ENCODE measurements around the gene IQSEC2.

Gene IQSEC2

GRCh38 chrX:53316111-53316859, 34.9 kb upstream of the IQSEC2 start:
- Histone ChIP-seq H3K9ac (ENCODE audit: low read length) (no peak overlapping the region), H3K36me3 (ENCODE audit: control insufficient read depth in 1 of 2, insufficient read depth in 2 of 2, low read length in 2 of 2) (no peaks in the 10 kb centered on the region), H2AFZ (ENCODE audit: insufficient read depth, low read length, poor library complexity) (no peak overlapping the region), H3K9me3 (ENCODE audit: insufficient read depth, low read depth, low read length) (peaks cover 2% of the 10 kb centered on the region), H3K27me3 (ENCODE audit: insufficient read depth, low read length) (peaks cover 19% of the 10 kb centered on the region), H3K79me2 (ENCODE audit: control insufficient read depth, insufficient read depth, low read length, poor library complexity) (no peaks in the 10 kb centered on the region), H2BK5ac (ENCODE audit: low read depth, low read length, poor library complexity) (no peak overlapping the region), H3K18ac (ENCODE audit: low read length) (no peak overlapping the region), H3K4me1 (ENCODE audit: control insufficient read depth in 1 of 2, insufficient read depth in 2 of 2, low read length in 2 of 2) (peaks cover 5 to 9% of the 10 kb centered on the region in 2 experiments), H3K79me1 (ENCODE audit: low read length) (no peaks in the 10 kb centered on the region), H4K8ac (ENCODE audit: low read depth, low read length) (no peak overlapping the region), H3K23ac (ENCODE audit: low read length) (no peak overlapping the region), H2BK120ac (ENCODE audit: insufficient read depth, low read length, poor library complexity) (no peak overlapping the region), H3K4me3 (ENCODE audit: low read depth, low read length) (no peak overlapping the region), H3K14ac (ENCODE audit: low read length) (no peak overlapping the region), H4K12ac (ENCODE audit: low read depth, low read length) (no peak overlapping the region), H3K4ac (ENCODE audit: low read depth, low read length) (no peak overlapping the region), H2BK12ac (ENCODE audit: low read length) (no peak overlapping the region), H3K27ac (ENCODE audit: low read depth, low read length) (no peak overlapping the region), H3K4me2 (ENCODE audit: low read length) (no peak overlapping the region), H2AK5ac (ENCODE audit: low read length) (no peak overlapping the region), H4K91ac (ENCODE audit: low read depth, low read length) (no peak overlapping the region)
- DNase-seq: no peak
- no CpG with 5 or more reads among the region's 15 CpGs for WGBS (ENCODE audit: extremely low coverage, insufficient coverage, insufficient read length)

- Histone ChIP-seq H3K79me2 (ENCODE audit: control insufficient read depth, insufficient read depth, low read length, poor library complexity) (no peaks in the 10 kb centered on the region), H3K27ac (ENCODE audit: low read depth, low read length) (no peak overlapping the region), H4K12ac (ENCODE audit: low read depth, low read length) (no peak overlapping the region), H3K14ac (ENCODE audit: low read length) (no peak overlapping the region), H3K9ac (ENCODE audit: low read length) (no peak overlapping the region), H3K9me3 (ENCODE audit: insufficient read depth, low read depth, low read length) (peaks cover under 1% of the 10 kb centered on the region), H2BK12ac (ENCODE audit: low read length) (no peak overlapping the region), H2AFZ (ENCODE audit: insufficient read depth, low read length, poor library complexity) (no peak overlapping the region), H2BK120ac (ENCODE audit: insufficient read depth, low read length, poor library complexity) (no peak overlapping the region), H3K18ac (ENCODE audit: low read length) (no peak overlapping the region), H2BK5ac (ENCODE audit: low read depth, low read length, poor library complexity) (no peak overlapping the region), H4K8ac (ENCODE audit: low read depth, low read length) (no peak overlapping the region), H3K4me1 (ENCODE audit: control insufficient read depth in 1 of 2, insufficient read depth in 2 of 2, low read length in 2 of 2) (no peaks in the 10 kb centered on the region), H3K4me2 (ENCODE audit: low read length) (no peak overlapping the region), H2AK5ac (ENCODE audit: low read length) (no peak overlapping the region), H3K27me3 (ENCODE audit: insufficient read depth, low read length) (no peaks in the 10 kb centered on the region), H4K91ac (ENCODE audit: low read depth, low read length) (no peak overlapping the region), H3K4ac (ENCODE audit: low read depth, low read length) (no peak overlapping the region), H3K79me1 (ENCODE audit: low read length) (no peaks in the 10 kb centered on the region), H3K23ac (ENCODE audit: low read length) (no peak overlapping the region), H3K36me3 (ENCODE audit: control insufficient read depth in 1 of 2, insufficient read depth in 2 of 2, low read length in 2 of 2) (no peaks in the 10 kb centered on the region), H3K4me3 (ENCODE audit: low read depth, low read length) (no peak overlapping the region)
- no peak for DNase-seq
- no CpG with 5 or more reads among the region's 5 CpGs for WGBS (ENCODE audit: extremely low coverage, insufficient coverage, insufficient read length)
Measured at GRCh38 chrX:53313728-53314105, 32.3 kb upstream of the IQSEC2 start.

GRCh38 chrX:53312946-53313727, 31.8 kb upstream of the IQSEC2 start:
- Histone ChIP-seq H3K27ac (ENCODE audit: low read depth, low read length) (no peak overlapping the region), H3K14ac (ENCODE audit: low read length) (no peak overlapping the region), H2BK5ac (ENCODE audit: low read depth, low read length, poor library complexity) (no peak overlapping the region), H3K4me1 (ENCODE audit: control insufficient read depth in 1 of 2, insufficient read depth in 2 of 2, low read length in 2 of 2) (no peaks in the 10 kb centered on the region), H2BK120ac (ENCODE audit: insufficient read depth, low read length, poor library complexity) (no peak overlapping the region), H3K79me2 (ENCODE audit: control insufficient read depth, insufficient read depth, low read length, poor library complexity) (no peaks in the 10 kb centered on the region), H3K36me3 (ENCODE audit: control insufficient read depth in 1 of 2, insufficient read depth in 2 of 2, low read length in 2 of 2) (no peaks in the 10 kb centered on the region), H2BK12ac (ENCODE audit: low read length) (no peak overlapping the region), H3K9me3 (ENCODE audit: insufficient read depth, low read depth, low read length) (no peaks in the 10 kb centered on the region), H2AFZ (ENCODE audit: insufficient read depth, low read length, poor library complexity) (no peak overlapping the region), H3K4ac (ENCODE audit: low read depth, low read length) (no peak overlapping the region), H3K23ac (ENCODE audit: low read length) (no peak overlapping the region), H2AK5ac (ENCODE audit: low read length) (no peak overlapping the region), H3K27me3 (ENCODE audit: insufficient read depth, low read length) (no peaks in the 10 kb centered on the region), H3K18ac (ENCODE audit: low read length) (no peak overlapping the region), H3K79me1 (ENCODE audit: low read length) (no peaks in the 10 kb centered on the region), H3K4me2 (ENCODE audit: low read length) (no peak overlapping the region), H3K4me3 (ENCODE audit: low read depth, low read length) (no peak overlapping the region), H4K8ac (ENCODE audit: low read depth, low read length) (no peak overlapping the region), H4K91ac (ENCODE audit: low read depth, low read length) (no peak overlapping the region), H4K12ac (ENCODE audit: low read depth, low read length) (no peak overlapping the region), H3K9ac (ENCODE audit: low read length) (no peak overlapping the region)
- DNase-seq: peak; percentile 33 to 82
- no CpG with 5 or more reads among the region's 8 CpGs for WGBS (ENCODE audit: extremely low coverage, insufficient coverage, insufficient read length)

- H3K36me3 ChIP-seq (ENCODE audit: control insufficient read depth in 1 of 2, insufficient read depth in 2 of 2, low read length in 2 of 2): no peaks in the 10 kb centered on the region
- no peaks in the 10 kb centered on the region for H3K79me2 ChIP-seq (ENCODE audit: control insufficient read depth, insufficient read depth, low read length, poor library complexity)
- no peak overlapping the region for H4K91ac ChIP-seq (ENCODE audit: low read depth, low read length)
- no peak overlapping the region for H2AFZ ChIP-seq (ENCODE audit: insufficient read depth, low read length, poor library complexity)
- H2BK12ac ChIP-seq (ENCODE audit: low read length): no peak overlapping the region
- no peak overlapping the region for H3K9ac ChIP-seq (ENCODE audit: low read length)
- H3K27ac ChIP-seq (ENCODE audit: low read depth, low read length): no peak overlapping the region
- H2BK5ac ChIP-seq (ENCODE audit: low read depth, low read length, poor library complexity): no peak overlapping the region
- no CpG with 5 or more reads among the region's 7 CpGs for WGBS (ENCODE audit: extremely low coverage, insufficient coverage, insufficient read length)
- H4K12ac ChIP-seq (ENCODE audit: low read depth, low read length): no peak overlapping the region
- no peak overlapping the region for H3K23ac ChIP-seq (ENCODE audit: low read length)
- no peaks in the 10 kb centered on the region for H3K4me1 ChIP-seq (ENCODE audit: control insufficient read depth in 1 of 2, insufficient read depth in 2 of 2, low read length in 2 of 2)
- DNase-seq: peak in 1 of 2 donors; percentile 63
- no peak overlapping the region for H3K14ac ChIP-seq (ENCODE audit: low read length)
- no peak overlapping the region for H3K4ac ChIP-seq (ENCODE audit: low read depth, low read length)
- no peak overlapping the region for H2BK120ac ChIP-seq (ENCODE audit: insufficient read depth, low read length, poor library complexity)
- no peak overlapping the region for H3K18ac ChIP-seq (ENCODE audit: low read length)
- H4K8ac ChIP-seq (ENCODE audit: low read depth, low read length): no peak overlapping the region
- H3K27me3 ChIP-seq (ENCODE audit: insufficient read depth, low read length): no peaks in the 10 kb centered on the region
- no peak overlapping the region for H2AK5ac ChIP-seq (ENCODE audit: low read length)
- H3K9me3 ChIP-seq (ENCODE audit: insufficient read depth, low read depth, low read length): no peaks in the 10 kb centered on the region
- no peak overlapping the region for H3K4me3 ChIP-seq (ENCODE audit: low read depth, low read length)
- no peaks in the 10 kb centered on the region for H3K79me1 ChIP-seq (ENCODE audit: low read length)
- H3K4me2 ChIP-seq (ENCODE audit: low read length): no peak overlapping the region
Measured at GRCh38 chrX:53309837-53310236, 28.5 kb upstream of the IQSEC2 start.

Measured in trophoblast cell (in vitro differentiated cells and primary cell).